Measurements from ENCODE around the gene NMT1.

Gene NMT1

GRCh38 chr17:45086391-45086790, 25.3 kb downstream of the NMT1 start:
- no peak for DNase-seq

- DNase-seq: no peak
Observed at GRCh38 chr17:45086865-45087503, 25.9 kb downstream of the NMT1 start.

- no peak for DNase-seq
Observed at GRCh38 chr17:45087504-45087975, 26.4 kb downstream of the NMT1 start.

- DNase-seq: no peak
Observed at GRCh38 chr17:45087978-45088377, 26.9 kb downstream of the NMT1 start.

- DNase-seq: no peak
Observed at GRCh38 chr17:45088741-45089140, 27.6 kb downstream of the NMT1 start.

- DNase-seq: no peak
Observed at GRCh38 chr17:45090711-45091110, 29.6 kb downstream of the NMT1 start.

- DNase-seq: no peak
Observed at GRCh38 chr17:45091778-45092425, 30.8 kb downstream of the NMT1 start.

GRCh38 chr17:45092911-45093430, 31.9 kb downstream of the NMT1 start:
- no peak for DNase-seq

- no peak for DNase-seq
Observed at GRCh38 chr17:45093444-45094110, 32.5 kb downstream of the NMT1 start.

GRCh38 chr17:45096141-45096540, 35.0 kb downstream of the NMT1 start:
- DNase-seq: peak; percentile 44 to 47 (median 47)

- DNase-seq: no peak
Observed at GRCh38 chr17:45096926-45097325, 35.8 kb downstream of the NMT1 start.

GRCh38 chr17:45098081-45098868, 37.2 kb downstream of the NMT1 start:
- no peak for DNase-seq

- peak; percentile 76 to 89 (median 82) for DNase-seq
Observed at GRCh38 chr17:45098869-45099616, 37.9 kb downstream of the NMT1 start.

- no peak for DNase-seq
Observed at GRCh38 chr17:45101546-45101882, 40.4 kb downstream of the NMT1 start.

- no peak for DNase-seq
Observed at GRCh38 chr17:45101883-45102811, 41.0 kb downstream of the NMT1 start.

- no peak for DNase-seq
Observed at GRCh38 chr17:45102856-45103255, 41.7 kb downstream of the NMT1 start.

GRCh38 chr17:45103269-45103795, 42.2 kb downstream of the NMT1 start:
- DNase-seq: no peak

GRCh38 chr17:45104029-45104428, 42.9 kb downstream of the NMT1 start:
- no peak for DNase-seq

- no peak for DNase-seq
Observed at GRCh38 chr17:45104497-45104896, 43.4 kb downstream of the NMT1 start.

GRCh38 chr17:45104907-45105624, 43.9 kb downstream of the NMT1 start:
- DNase-seq: no peak
